GM21529 (cell line): ENCODE data around the gene C13orf46.
"Not testable (repeated sequence)": the region's sequence is repeated elsewhere in the genome, so short reads cannot be mapped to it uniquely, and the experiment has no call there.

ENCODE experiments used
- ATAC-seq: cut with Tn5 transposase; IDR thresholded peaks from one replicate; pipeline ENCODE4 v1.9.1; 2021; ENCODE audit not compliant: unreplicated experiment

The C13orf46 gene

GRCh38 chr13:113926951-113927660 lies 46.8 kb downstream of the C13orf46 start:
- ATAC-seq = no peak

GRCh38 chr13:113926301-113926761 lies 47.5 kb downstream of the C13orf46 start:
- no peak for ATAC-seq

- ATAC-seq = no peak
Measured at GRCh38 chr13:113924184-113924901, 49.5 kb downstream of the C13orf46 start.

GRCh38 chr13:113923376-113924063 lies 50.4 kb downstream of the C13orf46 start:
- ATAC-seq = no peak

GRCh38 chr13:113922412-113923118 lies 51.3 kb downstream of the C13orf46 start:
- ATAC-seq = no peak

GRCh38 chr13:113921763-113922162 lies 52.1 kb downstream of the C13orf46 start:
- ATAC-seq = no peak

- ATAC-seq = no peak
Measured at GRCh38 chr13:113920606-113921286, 53.1 kb downstream of the C13orf46 start.

GRCh38 chr13:113919761-113920559 lies 53.9 kb downstream of the C13orf46 start:
- no peak for ATAC-seq

GRCh38 chr13:113918981-113919701 lies 54.7 kb downstream of the C13orf46 start:
- no peak for ATAC-seq

GRCh38 chr13:113918580-113918979 lies 55.3 kb downstream of the C13orf46 start:
- ATAC-seq = no peak

- ATAC-seq = no peak
Measured at GRCh38 chr13:113917594-113918371, 56.1 kb downstream of the C13orf46 start.

- no peak for ATAC-seq
Measured at GRCh38 chr13:113917096-113917495, 56.8 kb downstream of the C13orf46 start.

GRCh38 chr13:113916330-113916815 lies 57.5 kb downstream of the C13orf46 start:
- ATAC-seq = no peak

GRCh38 chr13:113915786-113916329 lies 58.0 kb downstream of the C13orf46 start:
- ATAC-seq = no peak

- ATAC-seq = no peak
Measured at GRCh38 chr13:113915012-113915763, 58.7 kb downstream of the C13orf46 start.

- ATAC-seq = no peak
Measured at GRCh38 chr13:113914333-113915011, 59.4 kb downstream of the C13orf46 start.

GRCh38 chr13:113913838-113914237 lies 60.0 kb downstream of the C13orf46 start:
- not testable (repeated sequence) for ATAC-seq
